Activated T-helper 1 cell treated with anti-CD3 and anti-CD28 coated beads, Interleukin-12 subunit alpha, Interleukin-12 subunit beta, Interleukin-2, Interleukin-4 antibody, amounts not matched to agents 30 ng/mL and 10 ng/mL and 1 ng/mL, durations not matched to agents 14 hours and 24 hours and 36 hours (primary cell): ENCODE results near the gene ANKRD24. TPM values are rescaled to one million over a fixed set of nuclear protein-coding genes. Genes with fewer than 3 reads are reported as not detected.
"Not testable (repeated sequence)": the region's sequence is repeated elsewhere in the genome, so short reads cannot be mapped to it uniquely, and the experiment has no call there.

ENCODE experiments used
- DNase-seq: peaks from one replicate; pipeline ENCODE4 v3.0.0; 2021; ENCODE audit warnings: low spot score
- H3K27ac Mint-ChIP-seq: one replicate; pipeline ENCODE4 v1.8.0; 2021; ENCODE audit warnings: mild to moderate bottlenecking, mixed read lengths
- H3K27me3 Mint-ChIP-seq: one replicate; pipeline ENCODE4 v1.8.0; 2022; ENCODE audit warnings: mild to moderate bottlenecking, moderate library complexity, mixed read lengths; ENCODE audit not compliant: insufficient read depth
- H3K36me3 Mint-ChIP-seq: one replicate; pipeline ENCODE4 v1.8.0; 2021; ENCODE audit warnings: low read depth, mixed read lengths
- H3K4me1 Mint-ChIP-seq: one replicate; pipeline ENCODE4 v1.8.0; 2021; ENCODE audit warnings: low read depth, mixed read lengths
- H3K4me3 Mint-ChIP-seq: one replicate; pipeline ENCODE4 v1.8.0; 2021; ENCODE audit warnings: mild to moderate bottlenecking, moderate library complexity, mixed read lengths
- H3K9me3 Mint-ChIP-seq: one replicate; pipeline ENCODE4 v1.8.0; 2021; ENCODE audit warnings: mixed read lengths
- intact Hi-C: fragments of 100-400 bp; cut with micrococcal nuclease; formaldehyde crosslinking; loops from one replicate; pipeline ENCODE4 v1.15.1; 2024
- total RNA-seq: library from RNA; stranded (reverse); gene quantifications from 2 replicates; pipeline ENCODE4 v1.2.3, GENCODE V29; 2022

The ANKRD24 gene
- total RNA-seq: 0.49 and 0.54 TPM in 2 replicates

- Mint-ChIP-seq H3K36me3 (peaks cover 14% of the 10 kb centered on the region), H3K4me3 (peak within 1 kb of the TSS; percentile 98), H3K27ac (peak within 1 kb of the TSS; percentile 94), H3K9me3 (no peaks in the 10 kb centered on the region), H3K4me1 (peaks cover 45% of the 10 kb centered on the region), H3K27me3 (peaks cover 8% of the 10 kb centered on the region)
- DNase-seq: peak; percentile 96
- intact Hi-C loops: loop anchor here (1.0 to 5.0 kb wide), 7 partner anchors 45 to 420 kb away; partner anchors contain the start of genes EBI3, HDGFL2, MRPL54 and YJU2
These were observed at the start of gene ANKRD24, which contains the start of gene SIRT6 for GRCh38 chr19:4182084-4182810. TSS of gene ANKRD24 (plus strand) at chr19:4182689. CDS start at chr19:4186426, 3,737 bp downstream. TSS of gene SIRT6 (minus strand) at chr19:4182563. CDS start at chr19:4182539, 24 bp downstream.

GRCh38 chr19:4134351-4134750 is 48.1 kb upstream of the ANKRD24 start:
- Mint-ChIP-seq H3K9me3 (no peaks in the 10 kb centered on the region), H3K27me3 (peaks cover 9% of the 10 kb centered on the region), H3K27ac (no peak overlapping the region), H3K4me3 (no peak overlapping the region), H3K36me3 (no peaks in the 10 kb centered on the region), H3K4me1 (peaks cover 5% of the 10 kb centered on the region)
- intact Hi-C loops: no loop called here
- DNase-seq: no peak

GRCh38 chr19:4135386-4135785 is 47.1 kb upstream of the ANKRD24 start:
- not testable (repeated sequence) for H3K9me3 Mint-ChIP-seq, H3K36me3 Mint-ChIP-seq, H3K27ac Mint-ChIP-seq, DNase-seq, H3K4me3 Mint-ChIP-seq, H3K27me3 Mint-ChIP-seq
- intact Hi-C loops: loop anchor here (5.0 kb wide), 1 partner anchor 47 kb away; the partner anchor contains the start of genes ANKRD24 and SIRT6
- peaks cover 13% of the 10 kb centered on the region for H3K4me1 Mint-ChIP-seq

GRCh38 chr19:4136680-4137088 is 45.8 kb upstream of the ANKRD24 start:
- Mint-ChIP-seq H3K36me3 (no peaks in the 10 kb centered on the region), H3K4me1 (peaks cover 11% of the 10 kb centered on the region), H3K27me3 (peaks cover 5% of the 10 kb centered on the region), H3K9me3 (no peaks in the 10 kb centered on the region), H3K4me3 (no peak overlapping the region), H3K27ac (no peak overlapping the region)
- intact Hi-C loops: loop anchor here (5.0 kb wide), 1 partner anchor 46 kb away; the partner anchor contains the start of genes ANKRD24 and SIRT6
- no peak for DNase-seq

GRCh38 chr19:4138445-4138844 is 44.0 kb upstream of the ANKRD24 start:
- H3K4me1 Mint-ChIP-seq: peaks cover 11% of the 10 kb centered on the region
- peaks cover 5% of the 10 kb centered on the region for H3K27me3 Mint-ChIP-seq
- no peak for DNase-seq
- intact Hi-C loops: loop anchor here (5.0 kb wide), 1 partner anchor 44 kb away; the partner anchor contains the start of genes ANKRD24 and SIRT6
- no peaks in the 10 kb centered on the region for H3K36me3 Mint-ChIP-seq
- H3K4me3 Mint-ChIP-seq: no peak overlapping the region
- H3K9me3 Mint-ChIP-seq: no peaks in the 10 kb centered on the region
- H3K27ac Mint-ChIP-seq: no peak overlapping the region

GRCh38 chr19:4139614-4140236 is 42.8 kb upstream of the ANKRD24 start:
- Mint-ChIP-seq H3K4me3 (no peak overlapping the region), H3K9me3 (no peaks in the 10 kb centered on the region), H3K27me3 (peaks cover 7% of the 10 kb centered on the region), H3K36me3 (no peaks in the 10 kb centered on the region), H3K4me1 (peaks cover 11% of the 10 kb centered on the region), H3K27ac (no peak overlapping the region)
- intact Hi-C loops: loop anchor here (1.0 to 5.0 kb wide), 4 partner anchors 15 to 153 kb away; partner anchors contain the start of genes ANKRD24, MAP2K2 and SIRT6
- DNase-seq: peak; percentile 78

GRCh38 chr19:4140237-4140711 is 42.2 kb upstream of the ANKRD24 start:
- Mint-ChIP-seq H3K36me3 (no peaks in the 10 kb centered on the region), H3K4me3 (no peak overlapping the region), H3K9me3 (no peaks in the 10 kb centered on the region), H3K27me3 (peaks cover 6% of the 10 kb centered on the region), H3K27ac (no peak overlapping the region), H3K4me1 (peaks cover 11% of the 10 kb centered on the region)
- intact Hi-C loops: loop anchor here (1.0 kb wide), 3 partner anchors 16 to 154 kb away; partner anchors contain the start of gene MAP2K2
- no peak for DNase-seq

GRCh38 chr19:4142916-4143315 is 39.6 kb upstream of the ANKRD24 start:
- H3K36me3 Mint-ChIP-seq, H3K9me3 Mint-ChIP-seq, H3K4me3 Mint-ChIP-seq, H3K27ac Mint-ChIP-seq, H3K27me3 Mint-ChIP-seq, intact Hi-C loops, DNase-seq: not testable (repeated sequence)
- H3K4me1 Mint-ChIP-seq: peaks cover 11% of the 10 kb centered on the region

GRCh38 chr19:4144666-4145249 is 37.7 kb upstream of the ANKRD24 start:
- intact Hi-C loops: no loop called here
- Mint-ChIP-seq H3K36me3 (no peaks in the 10 kb centered on the region), H3K27me3 (peaks cover 3% of the 10 kb centered on the region), H3K4me3 (no peak overlapping the region), H3K9me3 (no peaks in the 10 kb centered on the region), H3K4me1 (peaks cover 7% of the 10 kb centered on the region), H3K27ac (no peak overlapping the region)
- DNase-seq: no peak

- intact Hi-C loops: no loop called here
- Mint-ChIP-seq H3K4me3 (no peak overlapping the region), H3K9me3 (no peaks in the 10 kb centered on the region), H3K27me3 (peaks cover 3% of the 10 kb centered on the region), H3K36me3 (no peaks in the 10 kb centered on the region), H3K4me1 (peaks cover 4% of the 10 kb centered on the region), H3K27ac (no peak overlapping the region)
- no peak for DNase-seq
These were observed 32.8 kb upstream of the ANKRD24 start for GRCh38 chr19:4149518-4150288.

- no peaks in the 10 kb centered on the region for H3K9me3 Mint-ChIP-seq
- intact Hi-C loops: no loop called here
- no peak overlapping the region for H3K4me3 Mint-ChIP-seq
- no peak for DNase-seq
- H3K27ac Mint-ChIP-seq: no peak overlapping the region
- peaks cover 2% of the 10 kb centered on the region for H3K27me3 Mint-ChIP-seq
- H3K36me3 Mint-ChIP-seq: no peaks in the 10 kb centered on the region
- peaks cover 4% of the 10 kb centered on the region for H3K4me1 Mint-ChIP-seq
These were observed 30.9 kb upstream of the ANKRD24 start for GRCh38 chr19:4151623-4152022.
